Uterus (tissue), 2 donors: ENCODE measurements around the gene ZNF22.

Source experiments
- CTCF ChIP-seq, 4 experiments: fragments of 200-600 bp in 2 of 4; fragments of 450-650 bp in 2 of 4; sonication (generic) in 2 of 4; IDR thresholded peaks; one replicate each; pipeline ENCODE4 v1.5.1; 2016 to 2019; ENCODE audit warnings: antibody characterized with exemption in 4 of 4, mild to moderate bottlenecking in 2 of 4, moderate library complexity in 1 of 4
- POLR2A ChIP-seq, 2 donors: fragments of 450-650 bp; IDR thresholded peaks; one replicate each; pipeline ENCODE4 v1.6.1; 2016; ENCODE audit warnings: antibody characterized with exemption in 2 of 2, mild to moderate bottlenecking in 1 of 2, moderate library complexity in 1 of 2

DNA sequence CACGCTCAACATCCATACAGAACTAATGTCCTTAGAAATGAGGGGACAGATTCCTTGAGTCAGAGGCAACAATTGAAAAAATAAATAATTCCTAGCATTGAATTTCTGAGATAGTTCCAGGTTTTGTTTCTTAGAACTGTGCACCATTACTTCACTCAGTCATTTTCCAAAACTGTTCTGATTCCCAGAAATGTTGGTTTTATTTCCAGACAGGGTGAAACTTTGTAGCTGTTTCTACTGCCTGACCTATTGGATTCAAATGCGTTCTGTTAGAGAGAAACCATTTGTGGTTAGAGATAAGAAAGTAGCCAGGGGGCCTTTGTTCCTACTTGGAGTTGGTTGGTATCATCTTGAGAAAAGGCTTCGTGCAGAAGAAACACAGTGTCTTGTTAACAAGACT, 14.1 kb upstream of the ZNF22 start:
- TF ChIP-seq CTCF (IDR thresholded peaks at IDR 0.05) = no peak
- no peak for TF ChIP-seq POLR2A (IDR thresholded peaks at IDR 0.05)
